HG03066 (cell line): ENCODE data around the gene BDNF.
"Not testable (repeated sequence)": the region's sequence is repeated elsewhere in the genome, so short reads cannot be mapped to it uniquely, and the experiment has no call there.

Experiments
- ATAC-seq: cut with Tn5 transposase; IDR thresholded peaks from one replicate; pipeline ENCODE4 v1.9.1; 2021; ENCODE audit warnings: low read depth; ENCODE audit not compliant: unreplicated experiment

BDNF gene

DNA sequence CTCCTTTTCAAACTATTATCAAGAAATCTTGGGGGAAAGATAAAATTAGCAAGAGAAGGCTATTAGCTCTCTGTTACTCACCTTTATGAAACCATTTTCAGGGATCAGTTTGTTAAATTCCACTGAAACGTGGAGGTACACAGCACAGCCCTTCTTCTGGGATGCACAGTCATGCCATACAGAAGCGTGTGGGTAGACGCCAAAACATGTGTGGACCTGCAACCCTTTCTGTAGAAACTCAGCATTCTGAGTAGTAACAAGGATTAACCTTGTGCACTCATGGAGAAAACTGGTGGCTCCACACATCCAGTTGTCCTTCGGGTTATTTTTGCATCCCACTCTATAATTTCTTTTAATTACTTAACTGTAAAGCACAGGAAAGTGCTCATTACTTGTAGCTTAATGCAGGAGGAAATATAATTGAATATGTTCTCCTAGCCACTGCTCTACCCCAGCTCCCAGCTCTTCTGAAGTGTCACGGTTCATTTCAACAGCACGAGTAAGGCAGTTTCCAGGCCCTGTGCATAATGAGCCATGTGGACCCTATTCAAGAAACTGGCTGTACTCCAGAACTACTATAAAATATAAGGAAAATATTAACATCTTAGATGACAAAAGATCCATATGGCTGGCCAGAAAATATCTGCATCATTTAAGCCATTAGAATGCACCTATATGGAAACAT is 26.1 kb downstream of the BDNF start:
- ATAC-seq = no peak

DNA sequence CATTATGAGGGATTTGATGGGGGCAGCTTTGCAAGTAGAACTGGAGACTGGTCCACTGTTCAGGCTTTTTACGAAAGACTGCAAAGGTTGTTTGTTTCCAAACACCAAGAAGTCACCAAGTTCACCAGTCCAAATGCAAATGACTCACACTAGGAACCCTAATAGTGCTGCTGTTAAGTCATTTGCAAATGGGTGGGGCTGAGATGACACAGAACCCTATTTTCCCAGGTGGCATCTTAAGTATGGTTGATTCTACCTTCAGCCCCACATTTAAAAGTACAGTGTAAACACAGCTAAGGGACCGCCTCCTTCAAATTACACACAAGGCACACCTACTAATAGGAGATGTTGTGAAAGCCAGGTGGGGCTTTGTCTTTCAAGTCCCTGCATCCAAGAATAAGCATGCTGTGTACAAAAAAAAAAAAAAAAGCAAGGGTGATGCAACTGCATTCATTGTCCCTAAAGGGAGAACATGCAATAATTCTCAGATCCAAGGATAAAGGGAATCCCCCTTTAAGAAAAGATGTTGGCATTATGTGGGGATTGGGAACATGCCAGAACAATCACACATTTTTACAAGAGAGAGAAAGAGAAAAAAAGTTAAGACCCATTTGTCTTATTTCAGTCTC is 27.3 kb downstream of the BDNF start:
- ATAC-seq = no peak

DNA sequence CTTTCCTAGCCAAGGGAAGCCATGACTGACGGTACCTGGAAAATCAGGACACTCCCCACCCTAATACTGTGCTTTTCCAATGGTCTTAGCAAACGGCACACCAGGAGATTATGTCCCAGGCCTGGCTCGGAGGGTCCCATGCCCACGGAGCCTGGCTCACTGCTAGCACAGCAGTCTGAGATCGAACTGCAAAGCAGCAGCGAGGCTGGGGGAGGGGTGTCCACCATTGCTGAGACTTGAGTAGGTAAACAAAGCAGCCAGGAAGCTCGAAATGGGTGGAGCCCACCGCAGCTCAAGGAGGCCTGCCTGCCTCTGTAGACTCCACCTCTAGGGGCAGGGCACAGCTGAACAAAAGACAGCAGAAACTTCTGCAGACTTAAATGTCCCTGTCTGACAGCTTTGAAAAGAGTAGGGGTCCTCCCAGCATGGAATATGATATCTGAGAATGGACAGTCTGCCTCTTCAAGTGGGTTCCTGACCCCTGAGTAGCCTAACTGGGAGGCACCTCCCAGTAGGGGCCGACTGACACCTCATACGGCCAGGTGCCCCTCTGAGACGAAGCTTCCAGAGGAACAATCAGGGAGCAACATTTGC is 34.6 kb downstream of the BDNF start:
- ATAC-seq = not testable (repeated sequence)

DNA sequence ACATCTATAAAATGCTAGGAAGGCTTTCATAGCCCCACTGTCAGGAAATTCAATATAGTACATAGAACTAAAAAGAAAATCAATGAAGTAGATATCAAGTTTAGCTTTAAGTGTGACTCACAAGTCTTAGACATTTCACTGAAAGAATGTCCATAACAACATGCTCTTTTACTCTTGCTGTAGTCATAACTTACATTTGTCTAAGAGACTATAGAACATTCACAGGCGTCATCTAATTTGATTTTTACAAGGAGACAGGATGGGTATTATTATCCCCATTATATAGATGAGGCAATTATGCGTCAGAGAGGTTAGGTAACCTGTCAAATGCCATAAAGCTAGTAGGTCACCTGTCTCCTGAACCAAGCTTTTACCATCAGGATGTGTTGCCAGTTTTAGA is 36.9 kb downstream of the BDNF start:
- no peak for ATAC-seq

DNA sequence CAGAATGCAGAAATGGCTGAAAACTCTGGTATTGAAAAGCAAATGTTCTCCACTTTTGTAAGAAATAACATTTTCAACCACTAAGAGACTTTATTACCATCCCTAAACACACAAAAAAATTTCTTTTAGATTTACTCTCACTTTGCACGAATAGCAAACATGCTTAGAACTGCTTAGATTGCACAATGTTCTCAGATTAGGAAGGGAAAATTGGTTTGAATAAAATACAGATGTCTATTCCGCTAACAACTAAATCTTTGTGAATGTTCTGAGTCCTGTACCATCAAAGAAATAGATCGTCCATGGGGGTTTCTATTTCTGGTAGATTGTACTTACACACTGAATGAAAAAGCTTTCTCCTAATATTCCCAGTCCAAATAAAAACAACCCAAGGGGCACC is 40.1 kb downstream of the BDNF start:
- ATAC-seq = no peak

DNA sequence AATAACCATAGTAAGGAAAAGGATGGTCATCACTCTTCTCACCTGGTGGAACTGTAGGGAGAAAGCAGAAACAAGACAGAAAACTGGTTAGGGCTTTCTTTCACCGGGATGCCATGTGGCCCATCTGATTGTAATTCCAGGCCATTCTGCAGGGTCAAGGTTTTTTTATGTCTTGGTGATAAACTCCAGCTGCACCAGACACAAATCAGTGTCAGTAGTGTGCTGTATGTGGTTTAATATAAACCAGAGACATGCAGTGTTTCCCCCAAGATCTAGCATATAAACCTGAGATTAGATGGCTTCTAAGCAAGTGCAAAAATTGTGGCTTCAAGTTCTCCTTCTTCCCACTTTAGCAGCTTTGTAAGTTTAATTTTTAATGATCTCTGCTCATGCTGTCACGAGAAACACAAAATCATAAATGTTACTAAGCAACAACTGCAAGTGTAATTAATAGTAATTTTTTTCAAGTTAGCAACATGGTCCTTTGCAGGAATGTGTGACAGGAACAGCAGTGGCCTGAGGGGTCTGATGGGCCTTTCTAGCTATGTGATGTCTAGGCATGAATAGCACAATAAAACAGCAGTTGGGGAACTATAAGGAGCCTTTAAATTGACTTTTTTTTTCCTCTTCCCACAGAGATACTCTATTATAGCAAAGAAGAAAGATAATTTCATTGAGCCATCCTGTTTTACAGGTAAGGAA is 41.6 kb downstream of the BDNF start:
- no peak for ATAC-seq

DNA sequence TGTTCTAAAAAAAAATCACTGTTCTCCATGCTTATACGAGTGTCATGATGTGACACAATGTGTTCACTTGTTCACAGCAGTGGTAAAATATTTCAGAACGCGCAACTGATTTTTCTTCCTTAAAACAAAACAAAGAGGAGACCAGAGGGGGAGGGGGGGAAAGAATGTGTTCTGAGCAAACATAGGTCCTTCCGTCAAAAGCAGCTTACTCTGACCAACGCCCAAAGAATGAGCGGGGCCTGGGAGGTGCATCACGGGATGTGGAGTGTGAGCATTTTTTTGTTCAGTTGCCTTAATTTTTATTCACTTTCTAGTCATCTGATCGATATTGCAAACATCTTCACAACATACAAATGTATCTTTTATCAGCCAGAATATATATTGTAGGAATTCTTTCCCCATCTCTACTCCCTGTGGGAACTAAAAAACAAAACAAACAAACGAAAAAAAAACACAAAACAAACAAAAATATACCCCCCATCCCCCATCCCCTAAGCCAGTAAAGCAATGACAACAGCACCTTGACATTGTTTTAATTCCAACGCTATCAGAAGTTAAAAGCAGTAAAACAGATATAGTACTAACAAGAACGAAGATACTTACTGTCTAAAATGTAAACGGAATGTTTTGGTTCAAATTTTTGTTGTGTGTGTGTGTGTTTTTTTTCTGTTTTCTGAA is 43.3 kb downstream of the BDNF start:
- ATAC-seq = no peak

DNA sequence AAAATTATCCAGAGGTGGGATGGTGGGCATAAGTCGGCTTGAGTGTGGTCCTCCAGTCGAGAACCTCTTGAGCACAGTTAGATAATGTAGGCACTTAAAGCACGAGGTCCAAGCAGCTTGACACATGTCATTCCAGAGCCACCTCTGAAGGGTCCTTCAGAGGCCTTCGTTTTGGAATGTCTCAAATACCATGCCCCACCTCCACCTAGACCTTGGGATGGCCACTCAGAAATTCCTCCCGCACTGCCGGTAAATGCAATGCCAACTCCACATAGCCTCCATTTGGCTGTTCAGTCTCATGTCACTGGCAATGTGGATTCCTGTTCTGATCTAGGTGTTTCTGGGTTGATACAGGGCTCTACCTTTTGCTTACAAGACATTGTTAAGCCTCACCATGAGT is 43.9 kb downstream of the BDNF start:
- ATAC-seq = no peak

DNA sequence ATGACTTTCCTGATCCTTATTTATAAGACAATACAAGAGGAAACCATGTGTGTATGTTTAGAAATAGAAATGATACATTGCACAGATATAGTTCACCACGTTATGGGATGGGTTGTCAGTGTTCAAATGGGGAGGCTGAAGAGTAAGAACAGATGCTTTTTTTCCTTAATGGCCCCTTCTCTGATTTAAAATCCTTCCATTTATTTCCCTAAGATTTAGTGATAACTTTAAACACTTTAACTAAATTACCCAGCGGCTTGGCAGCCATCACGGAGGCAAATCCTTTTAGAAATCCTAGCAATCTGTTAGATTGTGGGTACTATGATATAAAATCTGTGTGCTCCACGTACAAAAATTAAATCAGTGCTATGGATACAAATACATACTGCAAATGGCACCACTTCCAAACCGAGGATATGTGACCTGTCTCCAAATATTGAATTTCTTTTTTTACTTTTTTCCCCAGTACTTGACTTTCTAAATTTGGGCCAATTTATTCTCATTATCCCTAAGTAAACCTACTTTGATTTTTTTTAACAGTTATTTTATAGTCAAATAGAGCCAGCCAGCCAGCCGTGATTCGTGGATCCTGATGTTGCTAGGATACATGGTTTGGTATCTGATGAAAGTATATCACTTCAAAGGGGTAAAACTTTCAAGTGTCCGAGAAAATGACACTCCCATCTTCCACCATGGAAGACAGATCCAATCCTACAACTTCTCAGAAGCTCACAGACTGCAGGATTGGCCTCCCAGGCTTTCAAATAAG is 46.1 kb downstream of the BDNF start:
- no peak for ATAC-seq

DNA sequence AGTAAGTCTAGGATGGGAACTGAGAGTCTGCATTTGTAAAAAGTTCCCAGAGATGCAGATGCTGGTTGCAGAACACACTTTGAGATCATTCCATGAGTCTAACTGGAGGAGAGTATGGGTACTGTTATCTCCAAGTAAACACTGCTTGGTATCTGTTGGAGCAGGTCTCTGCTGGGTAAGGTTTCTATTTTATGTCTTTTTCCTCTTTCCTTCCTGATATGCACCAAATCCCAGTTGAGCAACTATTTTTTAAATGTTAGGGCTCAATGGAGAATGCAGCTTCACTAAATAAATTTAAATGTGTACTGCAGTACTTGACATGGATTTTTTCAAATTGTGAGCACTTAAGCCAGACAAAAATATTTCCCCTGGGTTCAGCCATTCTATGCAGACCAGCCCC is 48.5 kb downstream of the BDNF start:
- no peak for ATAC-seq

DNA sequence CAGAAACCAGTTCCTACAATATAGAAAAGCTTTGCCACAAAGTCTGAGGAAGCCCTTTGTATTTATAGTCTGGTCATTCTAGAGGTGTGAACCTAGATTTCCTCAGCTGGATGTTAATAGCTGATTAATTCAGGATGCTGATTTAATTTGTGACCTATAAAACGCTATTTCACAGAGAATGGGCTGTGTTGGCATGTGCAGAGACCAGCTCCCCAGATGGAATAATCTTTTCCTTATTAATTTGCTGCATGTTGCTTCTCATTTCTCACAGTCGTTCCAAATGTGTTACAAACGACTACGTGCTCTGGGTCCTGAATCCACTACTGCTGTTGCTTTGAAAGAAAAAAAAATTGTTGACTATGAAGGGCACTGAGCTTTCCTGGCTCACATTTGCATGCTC is 49.3 kb downstream of the BDNF start:
- ATAC-seq = no peak

DNA sequence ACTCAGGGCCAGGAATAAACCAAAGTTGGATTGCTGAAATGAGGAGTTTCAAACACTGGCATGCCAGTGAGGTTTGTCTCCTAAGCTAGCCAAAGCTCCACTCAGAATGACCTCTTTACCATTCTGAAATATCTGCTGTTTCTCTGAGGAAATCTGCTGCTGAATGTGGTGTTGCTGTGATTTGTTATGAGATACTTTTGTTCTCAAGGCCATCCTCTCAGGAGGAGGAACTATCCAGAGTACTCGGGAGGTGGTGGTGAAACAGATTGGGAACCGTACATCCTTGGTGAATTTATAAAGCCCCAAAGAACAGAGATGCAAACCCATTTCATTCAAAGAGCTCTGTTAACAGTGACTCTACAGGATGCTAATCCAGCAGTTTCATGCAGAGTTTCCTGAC is 50.5 kb downstream of the BDNF start:
- no peak for ATAC-seq

DNA sequence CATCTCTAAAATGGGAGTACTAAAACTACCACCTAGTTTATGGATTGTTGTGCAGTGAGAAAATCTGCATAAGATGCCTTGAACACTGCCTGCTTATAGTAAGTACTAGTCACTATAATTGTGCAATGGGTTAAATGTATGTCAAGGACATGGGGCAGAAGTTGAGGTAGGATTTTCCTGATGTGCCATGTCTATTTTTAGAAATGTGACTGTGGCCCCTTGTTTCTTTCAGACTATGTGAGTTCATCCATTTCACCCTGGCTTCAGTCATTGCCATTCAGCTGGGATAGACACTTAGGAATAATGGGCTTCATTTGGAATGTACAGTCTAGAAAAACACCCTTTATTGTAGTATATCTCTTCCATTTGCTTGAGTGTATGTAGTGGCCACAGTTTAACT is 51.4 kb downstream of the BDNF start:
- ATAC-seq = no peak

DNA sequence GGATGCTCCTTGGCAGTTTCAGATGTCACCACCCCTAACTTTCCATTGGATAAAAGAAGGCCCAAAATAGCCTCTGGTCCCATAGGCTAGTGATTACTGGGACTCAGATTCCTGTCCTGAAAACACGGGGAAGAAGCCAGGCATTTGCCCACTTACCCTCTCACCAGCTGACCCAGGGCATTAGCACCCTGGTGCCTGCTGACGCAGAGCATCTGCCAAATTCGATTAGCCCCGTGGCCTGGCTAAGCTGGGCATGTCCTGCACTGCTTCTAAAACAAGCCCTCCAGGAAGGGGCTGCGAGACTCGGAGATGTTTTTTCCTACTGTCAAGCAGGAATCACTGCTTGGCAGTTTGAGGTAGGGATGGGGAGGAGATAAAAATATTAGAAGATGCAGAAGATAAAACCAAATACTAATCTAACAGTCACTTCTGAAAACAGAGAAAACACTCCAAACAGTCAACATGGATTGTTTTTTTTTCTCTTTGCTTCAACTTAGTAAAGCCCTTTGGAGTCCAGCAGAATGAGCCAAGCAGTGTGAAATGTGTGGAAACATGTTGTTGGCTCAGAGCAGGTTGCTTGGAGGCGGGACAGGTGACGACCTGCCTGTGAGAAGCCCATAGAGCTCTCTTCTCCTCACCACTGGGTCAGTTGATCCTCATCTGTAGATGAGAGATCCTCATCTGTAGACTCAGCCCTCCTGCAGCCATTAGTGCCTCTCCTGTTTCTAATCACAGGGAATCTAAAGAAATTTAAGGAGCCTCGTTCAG is 54.0 kb downstream of the BDNF start:
- ATAC-seq = no peak

DNA sequence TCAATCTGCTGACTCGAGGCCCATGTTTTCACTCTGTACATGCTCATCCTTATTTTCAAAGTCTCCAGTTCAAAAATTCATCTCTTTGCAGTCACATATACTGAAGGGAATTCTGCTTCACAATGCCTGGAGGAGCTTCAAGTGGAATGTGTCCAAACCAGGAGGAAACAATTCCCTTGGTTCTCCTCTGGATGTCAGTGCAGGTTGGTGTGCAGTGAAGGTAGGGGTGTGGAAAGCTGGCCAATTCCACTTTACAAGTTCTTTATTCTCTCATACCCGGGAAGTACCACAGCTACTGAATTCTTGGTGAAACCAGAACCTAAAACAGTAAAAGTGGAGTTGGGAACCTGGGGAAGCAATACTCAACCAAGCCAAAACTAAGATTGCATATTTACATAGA is 57.3 kb downstream of the BDNF start:
- no peak for ATAC-seq

DNA sequence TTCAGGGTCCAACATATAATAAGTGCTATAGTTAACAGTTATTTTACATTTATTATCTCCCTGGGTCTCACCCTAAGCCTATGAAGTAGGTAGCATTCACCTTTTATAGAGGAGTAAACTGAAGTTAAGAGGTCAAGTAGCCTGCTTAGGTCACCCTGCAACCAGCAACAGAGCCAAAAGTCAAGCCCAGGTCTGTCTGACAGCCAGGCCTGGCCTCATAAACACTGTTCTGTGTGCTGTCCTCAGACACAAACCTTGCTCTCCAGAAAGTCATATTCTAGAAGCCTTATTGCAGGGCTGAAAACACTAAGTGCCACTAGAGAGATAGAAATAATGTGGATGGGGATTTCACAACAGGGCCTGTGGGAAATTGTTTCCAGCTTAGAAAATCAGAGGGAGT is 59.3 kb downstream of the BDNF start:
- no peak for ATAC-seq

DNA sequence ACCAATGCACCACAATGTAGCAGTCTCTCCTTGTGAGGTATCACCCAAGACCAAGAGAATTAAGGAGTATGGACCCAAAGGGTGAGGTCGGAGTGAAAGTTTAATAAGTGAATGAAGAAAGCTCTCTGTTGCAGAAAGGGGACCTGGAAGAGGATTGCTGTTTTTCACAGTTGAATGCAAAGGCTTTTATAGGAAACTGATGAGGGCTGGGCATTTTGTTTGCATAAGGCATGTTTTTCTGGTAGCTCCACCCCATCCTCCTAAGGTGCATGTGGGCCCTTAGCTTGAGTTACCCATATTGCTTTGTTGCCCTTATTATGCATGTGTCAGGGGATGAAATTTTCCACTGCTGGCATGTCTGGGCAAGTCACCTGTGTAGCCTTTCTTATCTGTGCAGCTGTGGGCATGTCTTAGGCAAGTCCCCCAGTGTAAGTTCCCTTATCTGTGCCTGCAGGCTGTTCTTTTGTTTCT is 64.7 kb downstream of the BDNF start:
- ATAC-seq = no peak

DNA sequence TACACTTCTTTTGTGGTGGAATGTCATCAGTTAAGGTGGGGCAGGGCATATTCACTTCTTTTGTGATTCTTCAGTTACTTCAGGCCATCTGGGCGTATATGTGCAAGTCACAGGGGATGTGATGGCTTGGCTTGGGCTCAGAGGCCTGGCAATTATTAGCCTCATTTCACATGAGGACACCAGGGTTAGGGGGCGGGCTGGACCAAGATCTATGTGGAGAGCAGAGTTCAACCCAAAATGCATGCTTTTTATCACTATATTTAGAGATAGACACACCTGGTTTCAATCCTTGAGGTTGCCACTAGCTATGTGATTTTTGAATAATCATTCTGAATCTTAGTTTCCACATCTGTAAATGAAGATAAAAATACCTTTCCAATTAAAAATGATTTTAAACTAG is 65.5 kb downstream of the BDNF start:
- ATAC-seq = not testable (repeated sequence)

DNA sequence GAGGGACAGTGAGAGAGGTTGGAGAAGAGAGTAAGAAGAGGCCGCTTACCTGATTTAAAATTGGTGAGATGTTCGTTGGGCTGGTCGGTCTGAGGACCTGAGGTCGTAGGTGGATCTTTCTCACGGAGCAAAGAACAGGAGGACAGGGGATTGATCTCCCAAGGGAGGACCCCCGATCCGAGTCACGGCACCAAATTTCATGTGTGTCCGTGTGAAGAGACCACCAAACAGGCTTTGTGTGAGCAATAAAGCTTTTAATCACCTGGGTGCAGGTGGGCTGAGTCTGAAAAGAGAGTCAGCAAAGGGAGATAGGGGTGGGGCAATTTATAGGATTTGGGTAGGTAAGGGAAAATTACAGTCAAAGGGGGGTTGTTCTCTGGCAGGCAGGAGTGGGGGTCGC is 66.0 kb downstream of the BDNF start:
- ATAC-seq = not testable (repeated sequence)
